GM23248 (cell line): ENCODE data around the gene LTO1.

Experiments used
- EZH2 ChIP-seq: fragments of 200-600 bp; sonication (generic); IDR thresholded peaks from 2 replicates; pipeline ENCODE4 v1.6.1; 2018; ENCODE audit warnings: antibody characterized with exemption, mild to moderate bottlenecking; ENCODE audit not compliant: insufficient read depth, poor library complexity, severe bottlenecking
- EZH2phosphoT487 ChIP-seq: fragments of 200-600 bp; sonication (generic); IDR thresholded peaks from 2 replicates; pipeline ENCODE4 v1.6.1; 2018; ENCODE audit warnings: antibody characterized with exemption, moderate library complexity, mild to moderate bottlenecking, low read depth; ENCODE audit not compliant: insufficient read depth

- TF ChIP-seq EZH2 = no peak
- no peak for TF ChIP-seq EZH2phosphoT487
Measured at GRCh38 chr11:69671734-69672465, 3.3 kb downstream of the LTO1 start.
